Stimulated activated CD4-positive, alpha-beta T cell treated with anti-CD3 and anti-CD28 coated beads, Interleukin-15, amount 100 ng/mL, for 48 hours (primary cell): ENCODE data around the gene COPS4.
"Not testable (repeated sequence)": the region's sequence is repeated elsewhere in the genome, so short reads cannot be mapped to it uniquely, and the experiment has no call there.

Source experiments
- DNase-seq, 2 donors: peaks; one replicate each; pipeline ENCODE4 v3.0.0-alpha.2; 2020; ENCODE audit warnings: low read depth in 2 of 2

The COPS4 gene

DNA sequence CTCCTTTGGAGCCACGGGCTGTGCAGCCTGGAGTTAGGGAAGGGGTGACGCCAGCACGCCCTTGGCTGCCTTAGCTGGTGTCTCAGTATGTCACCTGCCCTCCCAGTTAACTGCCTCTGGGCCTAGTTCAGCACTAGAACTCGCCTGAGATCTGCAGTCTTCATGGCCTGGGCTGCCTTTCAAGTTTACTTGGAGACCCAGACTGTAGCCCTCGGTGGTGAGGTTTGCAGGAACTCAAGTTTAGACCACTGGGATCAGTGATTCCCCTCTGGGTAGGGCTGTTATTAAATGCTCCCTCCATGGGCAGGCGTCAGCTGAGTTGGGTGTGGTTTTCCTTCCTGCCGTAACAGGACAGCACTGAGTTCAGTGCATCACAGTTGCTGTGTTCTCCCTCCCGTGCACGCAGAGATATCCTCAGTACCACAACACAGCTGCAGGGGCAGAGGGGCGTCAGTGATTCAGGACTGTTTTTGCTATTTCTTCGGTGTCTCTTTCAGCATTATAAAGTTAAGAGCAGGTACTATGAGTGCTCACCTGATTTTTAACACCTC lies 49.0 kb downstream of the COPS4 start:
- no peak for DNase-seq

DNA sequence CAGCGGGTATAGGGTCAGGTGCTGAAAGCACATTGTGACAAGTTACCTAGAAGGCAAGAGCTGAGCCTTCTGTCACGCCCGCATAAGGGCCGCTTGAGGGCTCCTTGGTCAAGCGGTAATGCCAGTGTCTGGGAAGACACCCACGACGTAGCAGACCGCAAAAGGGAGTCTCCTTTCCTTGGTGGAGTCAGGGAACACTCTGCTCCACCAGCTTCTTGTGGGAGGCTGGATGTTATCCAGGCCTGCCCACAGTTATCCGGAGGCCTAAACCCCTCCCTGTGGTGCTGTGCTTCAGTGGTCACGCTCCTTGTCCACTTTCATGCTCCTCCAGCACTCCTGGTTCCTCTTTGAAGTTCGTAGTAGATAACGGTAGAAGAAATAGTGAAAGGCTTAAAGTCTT lies 50.0 kb downstream of the COPS4 start:
- DNase-seq: not testable (repeated sequence)

DNA sequence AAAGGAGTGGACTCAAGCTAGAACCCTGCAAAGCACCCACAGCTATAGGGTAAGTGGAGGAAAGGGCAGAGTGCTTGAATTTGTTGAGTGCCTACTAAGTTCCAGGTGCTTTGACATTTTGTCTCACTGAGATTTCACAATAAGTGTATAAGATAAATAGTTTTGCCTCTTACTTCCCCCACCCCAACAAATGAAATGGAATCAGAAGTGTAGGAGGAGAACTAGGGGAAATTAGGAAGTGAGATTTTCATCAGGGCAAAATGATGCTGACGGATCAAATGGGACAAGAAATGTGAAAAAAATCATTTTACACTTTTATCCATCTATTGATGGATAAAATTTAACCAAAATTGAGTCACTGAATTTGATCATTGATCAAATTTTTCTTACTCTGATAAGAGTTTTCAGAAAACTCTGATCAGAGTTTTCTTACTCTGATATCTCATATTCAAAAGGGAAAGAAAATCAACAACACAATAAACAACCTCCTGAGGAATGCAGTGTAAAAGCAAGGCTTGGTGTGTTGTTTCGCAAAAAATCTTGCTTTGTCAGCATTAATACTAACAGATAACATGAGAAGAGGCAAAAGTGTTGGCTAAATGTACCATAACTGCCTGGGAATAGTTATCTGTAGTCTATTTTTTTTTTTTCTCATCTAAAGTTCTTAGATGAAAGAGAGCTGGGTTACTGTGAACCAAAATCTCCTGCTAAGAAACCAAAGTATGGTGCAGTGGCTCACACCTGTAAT lies 54.6 kb downstream of the COPS4 start:
- no peak for DNase-seq

DNA sequence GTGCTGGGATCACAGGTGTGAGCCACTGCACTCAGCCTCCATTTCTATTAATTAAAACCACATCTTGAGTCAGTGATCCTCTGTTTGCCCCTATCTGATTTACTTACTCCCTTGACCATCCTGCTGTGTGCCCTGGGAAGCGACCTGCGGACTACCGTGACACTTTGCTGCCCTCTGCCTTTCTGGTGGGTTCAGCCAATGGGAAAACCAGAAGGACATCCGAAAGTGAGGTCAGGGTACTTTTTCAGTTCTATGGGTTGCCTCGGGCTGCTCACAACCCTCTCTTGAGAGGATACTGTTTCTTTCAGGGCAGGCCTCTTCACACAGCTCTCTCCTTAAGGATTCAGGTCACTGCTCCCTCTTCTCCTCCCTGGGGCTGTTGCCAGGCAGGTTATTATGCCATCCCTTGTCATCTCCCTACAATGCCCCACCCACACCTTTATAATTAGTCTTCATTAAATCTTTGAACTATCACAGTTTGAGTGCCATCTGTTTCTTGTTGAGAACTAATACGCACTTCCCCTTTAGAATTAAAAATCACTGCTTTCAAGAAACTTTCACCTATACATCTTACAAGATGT lies 58.2 kb downstream of the COPS4 start:
- DNase-seq: no peak

DNA sequence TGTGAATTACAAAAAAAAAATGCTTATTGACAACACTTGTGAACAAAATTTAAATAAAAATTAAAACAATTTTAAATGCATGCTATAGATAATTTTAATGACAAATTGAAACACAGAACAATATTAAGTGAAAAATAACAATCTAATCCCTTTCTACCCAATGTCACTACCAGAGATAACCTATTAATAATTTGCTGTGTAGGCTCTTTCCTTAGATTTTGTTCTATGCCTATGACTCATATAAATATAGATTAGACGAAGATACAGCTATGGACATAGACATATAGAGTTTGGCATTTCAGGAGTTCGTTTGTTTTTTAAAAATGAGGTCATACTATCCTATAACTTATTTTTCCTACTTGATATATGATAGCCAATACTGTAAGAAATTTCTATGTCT lies 61.4 kb downstream of the COPS4 start:
- DNase-seq: no peak

DNA sequence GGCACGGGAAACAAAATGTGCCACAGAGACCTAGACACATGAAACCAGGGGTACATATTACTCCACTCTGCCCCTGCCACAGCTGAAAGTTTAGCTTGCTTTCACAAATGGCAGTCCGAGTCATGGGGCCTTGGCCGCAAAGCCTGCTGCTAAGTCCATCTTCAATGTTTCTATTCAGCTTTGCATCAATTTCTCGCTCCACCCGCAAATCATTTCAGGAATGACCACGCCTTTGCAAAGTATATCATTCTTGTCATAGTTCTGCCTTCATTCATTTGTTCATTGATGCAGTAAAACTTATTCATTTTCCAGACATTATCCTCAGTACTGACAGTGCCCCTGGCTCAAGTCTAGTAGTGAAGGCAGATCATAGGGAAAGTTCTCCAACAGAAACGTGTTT lies 70.0 kb downstream of the COPS4 start:
- DNase-seq: no peak

DNA sequence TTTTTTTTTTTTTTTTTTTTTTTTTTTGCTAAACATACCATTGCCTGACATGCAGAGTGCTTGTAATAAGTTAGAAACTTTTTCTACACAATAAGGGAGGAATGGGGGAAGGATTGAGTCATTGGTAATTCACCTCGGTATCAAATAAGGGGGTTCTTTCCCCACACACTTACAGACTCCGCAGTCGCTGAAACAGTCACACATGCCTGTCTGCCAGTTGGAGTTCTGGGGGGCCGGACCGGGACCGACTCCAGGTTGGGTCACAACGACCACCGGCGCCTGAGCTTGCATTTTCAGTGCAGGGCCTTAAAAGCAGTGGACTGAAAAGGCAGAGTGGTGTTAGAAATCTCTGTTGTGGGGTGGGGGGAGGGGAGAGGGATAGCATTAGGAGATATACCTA lies 72.6 kb downstream of the COPS4 start:
- DNase-seq: no peak

DNA sequence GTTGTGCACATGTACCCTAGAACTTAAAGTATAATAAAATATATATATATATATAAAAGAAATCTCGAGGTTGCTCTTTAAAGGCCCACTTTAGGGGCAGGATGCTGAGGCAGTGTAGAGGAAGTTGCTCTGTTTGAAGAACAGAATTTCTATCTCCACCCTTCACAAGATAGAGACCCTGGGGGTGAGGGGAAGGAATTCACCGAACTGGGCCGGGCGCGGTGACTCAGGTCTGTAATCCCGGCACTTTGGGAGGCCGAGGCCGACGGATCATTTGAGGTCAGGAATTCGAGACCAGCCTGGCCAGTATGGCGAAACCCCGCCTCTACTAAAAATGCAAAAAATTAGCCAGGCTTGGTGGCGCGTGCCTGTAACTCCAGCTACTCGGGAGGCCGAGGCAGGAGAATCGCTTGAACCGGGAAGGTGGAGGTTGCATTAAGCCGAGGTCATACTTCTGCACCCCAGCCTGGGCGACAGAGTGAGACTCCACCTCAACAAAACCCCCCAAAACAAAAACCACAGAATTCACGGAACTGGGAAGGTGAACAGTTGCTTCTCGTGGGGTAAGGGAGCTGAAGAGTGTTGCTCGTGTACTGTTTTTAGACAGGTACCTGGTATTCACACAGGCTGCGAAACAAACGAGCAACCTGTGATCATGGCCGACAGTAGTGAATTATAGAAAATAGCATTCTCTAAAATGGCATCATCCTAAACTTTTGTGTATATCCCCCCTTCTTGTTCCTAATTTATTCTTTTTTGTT lies 73.3 kb downstream of the COPS4 start:
- no peak for DNase-seq

DNA sequence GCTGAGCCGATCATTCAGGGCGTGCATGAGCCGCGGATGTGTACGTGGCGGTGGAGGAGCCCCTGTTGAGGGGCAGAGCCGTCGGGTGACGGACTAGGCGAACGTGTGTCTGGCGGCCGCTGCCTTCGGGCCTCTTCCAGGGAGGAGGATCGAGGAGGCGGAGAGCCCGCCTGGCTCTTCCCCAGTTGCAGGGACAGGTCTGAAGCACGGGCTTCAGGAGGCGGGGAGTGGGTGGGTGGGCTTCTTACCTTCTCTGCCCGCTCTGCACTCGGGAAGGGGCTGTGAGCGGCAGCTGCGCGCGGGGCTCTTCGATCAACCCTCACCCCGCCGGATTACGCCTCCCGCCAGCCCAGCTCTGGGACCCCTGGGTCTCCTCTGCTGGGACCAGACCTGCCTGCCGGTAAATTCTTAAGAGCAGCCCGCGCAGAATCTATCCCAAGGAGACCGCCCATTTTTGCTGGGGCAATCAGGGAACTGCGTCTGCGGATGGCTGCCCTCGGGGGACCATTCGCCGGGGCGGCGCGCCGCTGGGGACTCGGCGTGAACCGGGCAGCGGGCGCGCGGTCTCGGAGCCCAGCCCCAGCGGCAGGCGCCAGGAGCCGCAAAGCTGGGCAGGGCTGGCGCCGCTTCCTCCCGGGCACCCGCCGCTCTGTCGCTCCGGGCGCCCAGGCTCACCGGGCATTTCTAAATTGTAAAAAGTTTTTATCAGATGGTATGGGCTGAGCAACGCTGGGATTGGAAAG lies 74.7 kb downstream of the COPS4 start:
- DNase-seq: peak; percentile 17 to 24

DNA sequence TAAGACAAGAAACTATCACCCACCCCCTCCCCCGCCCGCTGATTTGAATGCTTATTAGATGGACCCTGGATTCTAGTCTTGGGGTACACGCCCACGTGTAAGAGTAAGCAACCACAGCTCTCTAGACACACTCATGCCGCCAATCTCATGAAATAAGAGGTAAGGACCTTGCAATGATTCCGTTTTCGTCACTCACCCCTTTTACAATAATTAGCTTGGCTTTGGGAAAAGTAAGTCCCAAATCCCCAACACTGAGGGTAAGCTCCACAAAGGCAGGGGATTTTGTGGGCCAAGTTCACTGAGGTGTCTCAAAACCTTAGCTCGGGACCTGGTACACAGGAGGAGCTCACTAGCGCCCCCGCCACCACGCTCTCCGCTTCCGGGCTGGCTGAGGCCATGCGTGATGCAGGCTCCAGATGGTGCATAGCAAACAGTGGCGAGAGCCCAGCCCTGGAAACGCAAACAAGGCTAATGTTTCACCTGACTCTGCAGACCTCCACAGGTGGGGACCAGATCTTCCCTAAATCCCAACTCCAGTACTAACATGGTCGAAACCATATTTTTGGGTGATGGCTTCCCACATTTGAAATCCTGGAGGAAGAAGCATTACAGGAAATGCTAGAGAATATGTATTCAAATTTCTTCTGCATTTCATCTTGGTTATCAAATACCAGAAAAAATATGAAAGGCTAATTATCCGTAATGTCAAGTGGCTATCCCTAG lies 75.4 kb downstream of the COPS4 start:
- peak; percentile 80 to 90 for DNase-seq

DNA sequence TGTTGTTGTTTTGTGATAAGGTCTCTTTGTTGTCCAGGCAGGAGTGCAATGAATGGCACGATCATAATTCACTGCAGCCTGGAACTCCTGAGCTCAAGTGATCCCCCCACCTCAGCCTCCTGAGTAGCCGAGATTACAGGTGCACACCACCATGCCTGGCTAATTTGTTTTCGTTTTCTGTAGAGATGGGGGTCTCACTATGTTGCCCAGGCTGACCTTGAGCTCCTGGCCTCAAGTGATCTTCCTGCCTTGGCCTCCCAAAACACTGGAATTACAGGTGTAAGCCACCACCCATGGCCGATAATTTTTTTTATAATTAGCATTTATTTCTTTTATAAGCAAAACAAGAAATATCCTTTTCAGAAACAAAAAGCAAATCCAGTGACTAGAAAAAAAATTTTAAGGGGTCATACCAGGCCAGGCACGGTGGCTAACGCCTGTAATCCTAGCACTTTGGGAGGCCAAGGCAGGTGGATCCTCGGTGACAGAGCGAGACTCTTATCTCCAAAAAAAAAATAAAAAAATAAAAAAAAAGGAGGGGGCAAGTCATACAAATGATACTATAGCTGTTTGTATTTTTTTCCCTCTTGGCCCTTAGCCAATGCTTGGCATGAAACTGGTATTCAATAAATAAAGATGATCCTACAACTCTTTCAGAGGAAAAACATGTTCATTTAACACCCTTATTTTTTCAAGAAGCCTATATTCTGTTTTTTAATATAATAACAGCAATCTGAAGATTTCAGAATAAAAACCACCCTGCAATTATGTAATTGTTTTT lies 76.2 kb downstream of the COPS4 start:
- no peak for DNase-seq

DNA sequence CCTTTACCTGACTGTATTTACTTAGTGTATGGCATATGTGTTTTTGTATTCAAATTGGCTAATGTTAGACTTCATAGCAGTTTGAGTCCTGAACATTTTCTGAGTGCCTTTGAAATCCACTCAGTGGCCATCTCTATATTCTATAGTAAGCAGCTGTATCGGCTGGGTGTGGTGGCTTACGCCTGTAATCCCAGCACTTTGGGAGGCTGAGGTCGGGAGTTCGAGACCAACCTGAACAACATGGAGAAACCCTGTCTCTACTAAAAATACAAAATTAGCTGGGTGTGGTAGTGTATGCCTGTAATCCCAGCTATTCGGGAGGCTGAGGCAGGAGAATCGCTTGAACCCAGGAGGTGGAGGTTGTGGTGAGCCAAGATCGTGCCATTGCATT lies 76.8 kb downstream of the COPS4 start:
- DNase-seq: not testable (repeated sequence)

DNA sequence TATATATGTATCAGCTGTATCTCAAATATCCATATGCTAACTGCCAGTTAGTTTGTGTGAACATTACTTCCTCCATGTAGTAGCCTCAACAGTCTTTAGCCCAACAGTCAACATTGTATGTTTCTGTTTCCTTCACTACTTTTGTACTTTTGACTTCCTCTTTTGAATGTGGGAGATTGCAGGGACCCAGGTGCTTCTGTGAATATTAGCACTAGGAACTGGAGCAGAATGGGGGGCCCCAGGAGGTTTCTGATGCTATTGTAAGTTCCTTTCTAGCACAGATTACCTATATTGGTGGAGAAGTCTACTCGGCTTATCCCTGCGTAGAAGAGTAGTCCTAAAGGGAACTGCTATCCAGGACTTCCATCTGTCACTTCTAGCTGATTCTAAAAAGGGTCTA lies 77.2 kb downstream of the COPS4 start:
- no peak for DNase-seq

DNA sequence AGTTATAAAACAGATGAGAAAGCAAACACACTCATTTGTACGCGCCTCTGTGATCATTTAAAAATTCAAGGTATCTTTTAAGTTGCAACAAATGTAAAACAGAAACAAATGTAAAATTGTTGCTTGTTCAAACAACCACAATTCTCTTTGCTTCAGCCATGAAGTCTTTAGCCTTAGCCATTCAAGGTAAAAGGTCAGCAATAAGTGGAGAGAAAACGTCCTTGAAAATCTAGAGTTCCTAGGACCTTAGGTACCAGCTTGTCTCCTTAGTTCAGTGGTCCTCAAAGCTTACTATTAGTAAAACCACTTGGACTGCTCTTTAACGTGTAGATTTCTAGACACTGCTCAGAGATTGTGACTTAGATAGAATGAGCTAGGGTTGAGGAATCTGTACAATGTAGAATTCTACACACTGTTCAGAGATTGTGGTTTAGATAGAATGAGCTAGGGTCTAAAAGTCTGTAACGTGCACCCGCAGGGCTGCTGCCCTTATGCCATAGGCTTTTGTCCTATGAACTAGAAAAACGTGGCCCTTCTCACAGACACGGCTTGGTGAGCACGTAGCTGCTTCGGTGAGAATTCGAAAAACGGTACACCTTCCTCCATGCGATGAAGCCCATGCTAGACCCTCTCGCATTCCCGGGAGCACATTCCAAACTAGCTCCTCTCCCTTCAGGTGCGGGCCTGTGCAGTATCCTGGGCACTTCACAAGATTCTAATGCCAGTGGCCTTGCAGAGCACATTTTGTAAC lies 77.9 kb downstream of the COPS4 start:
- no peak for DNase-seq

DNA sequence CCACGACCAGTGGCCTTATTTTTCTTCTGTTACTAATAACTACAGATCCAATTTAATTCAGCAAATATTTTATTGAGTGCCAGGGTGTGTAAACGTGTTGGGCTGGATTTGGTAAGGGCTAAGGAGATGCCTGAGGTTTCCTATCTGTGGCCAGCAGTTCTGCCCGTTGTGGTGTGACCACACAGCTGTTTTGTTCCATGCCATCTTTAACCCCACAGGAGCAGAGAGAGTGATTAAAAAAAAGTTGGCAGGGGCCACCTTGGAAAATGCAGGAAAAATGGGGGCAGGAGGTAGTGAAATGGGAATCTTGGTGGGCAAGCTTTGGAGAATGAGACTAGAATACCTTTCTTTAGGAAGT lies 78.4 kb downstream of the COPS4 start:
- no peak for DNase-seq

DNA sequence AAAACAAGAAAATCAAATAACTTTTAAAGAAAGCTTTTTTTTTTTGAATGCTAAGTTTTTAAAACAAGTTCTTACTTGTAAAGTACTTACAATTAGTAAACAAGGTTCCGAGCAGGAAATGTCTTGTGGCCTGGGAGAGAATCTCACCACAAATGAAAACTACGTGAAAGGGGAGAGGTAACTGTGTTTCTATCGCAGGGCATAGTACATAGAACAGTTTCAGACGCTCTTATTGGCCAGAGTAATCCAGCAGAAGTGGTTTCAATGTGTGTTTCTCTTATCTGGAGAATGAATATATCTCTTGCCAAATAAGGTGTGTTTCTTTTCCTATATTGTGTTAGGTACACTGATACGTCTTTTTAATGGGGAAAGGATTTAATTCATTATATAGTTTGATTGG lies 79.6 kb downstream of the COPS4 start, which contains the start of gene PLAC8:
Gene PLAC8 (minus strand): TSS at position 154 of the 400 bp plus-strand sequence. CDS start 6,808 bp downstream, outside the sequence.
- DNase-seq: no peak

DNA sequence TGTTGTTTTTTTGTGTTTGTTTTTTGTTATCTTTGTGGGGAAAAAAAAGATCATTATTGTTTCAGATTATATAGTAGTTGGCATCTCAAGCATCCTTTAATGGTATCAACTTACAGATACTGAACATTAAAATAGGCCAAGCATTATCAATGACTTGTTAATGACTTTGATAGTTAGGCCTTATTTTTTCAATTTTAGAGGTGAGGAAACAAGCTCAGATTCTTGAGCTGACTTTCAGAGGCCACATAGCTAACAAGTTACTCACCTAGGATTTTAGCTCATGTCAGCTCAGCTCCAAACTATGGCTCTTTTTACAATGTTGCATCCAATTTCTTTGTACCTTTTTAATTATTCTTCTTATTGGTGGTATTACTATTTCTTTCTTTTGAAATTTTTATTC lies 80.0 kb downstream of the COPS4 start:
- DNase-seq: no peak

DNA sequence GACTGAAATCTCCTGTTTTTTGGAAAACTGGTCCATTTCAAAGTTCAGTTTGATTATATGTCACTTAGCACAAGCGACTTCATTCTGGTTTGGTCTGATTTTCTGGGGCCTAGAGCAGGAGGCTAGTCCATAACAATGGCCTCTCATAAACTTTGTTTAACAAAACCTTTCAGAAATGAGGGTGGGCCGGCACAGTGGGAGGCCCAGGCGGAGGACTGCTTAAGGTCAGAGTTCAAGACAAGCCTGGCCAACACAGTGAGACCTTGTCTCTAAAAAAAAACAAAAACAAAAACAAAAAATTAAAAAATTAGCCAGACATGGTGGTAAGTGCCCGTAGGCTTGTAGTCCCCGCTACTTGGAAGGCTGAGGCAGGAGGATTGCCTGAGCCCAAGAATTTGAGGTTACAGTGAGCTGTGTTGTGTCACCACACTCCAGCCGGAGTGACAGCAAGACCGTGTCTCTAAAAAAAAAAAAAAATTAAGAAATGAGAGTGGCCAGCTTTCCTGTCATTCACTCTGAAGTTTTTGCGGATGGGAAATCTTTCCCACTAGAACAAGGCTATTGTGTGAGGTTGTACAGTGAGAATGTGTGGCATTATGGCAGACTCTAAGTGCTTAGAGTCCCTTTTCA lies 80.8 kb downstream of the COPS4 start:
- no peak for DNase-seq

DNA sequence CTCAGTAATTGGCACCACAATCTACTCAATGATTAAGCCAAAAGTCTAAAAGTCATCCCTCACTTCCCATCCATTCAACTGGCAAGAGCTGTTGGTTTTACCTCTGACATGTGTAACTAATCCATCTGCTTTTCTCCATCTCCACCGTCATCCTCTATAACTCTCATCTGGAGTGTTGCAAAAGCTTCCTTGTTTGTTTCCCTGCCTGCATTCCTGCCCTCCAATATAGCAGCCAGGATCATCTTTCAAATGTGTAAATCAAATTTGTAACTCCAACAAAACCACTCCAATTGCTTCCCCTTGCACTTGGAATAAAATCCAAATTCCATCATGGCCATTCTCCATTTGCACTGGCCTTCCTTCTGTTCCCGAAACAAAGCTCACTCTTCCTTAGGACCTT lies 83.9 kb downstream of the COPS4 start:
- no peak for DNase-seq
